Head of caudate nucleus (tissue), 42 donors: ENCODE results near the gene LRRC1.

ENCODE experiments used
- DNase-seq, 42 donors: peaks; one replicate each; pipeline versions ENCODE4 v3.0.0 to v3.0.0-alpha.2; 2020 to 2021; ENCODE audit warnings: mixed read lengths in 7 of 42
- intact Hi-C: fragments of 100-400 bp; cut with DNase I; formaldehyde crosslinking; loops from one replicate; pipeline ENCODE4 v1.15.0; 2022

The LRRC1 gene

GRCh38 chr6:53831081-53831869 is 36.5 kb downstream of the LRRC1 start:
- no peak for DNase-seq
- intact Hi-C loops, result no loop called here

- DNase-seq, result no peak
- intact Hi-C loops, result no loop called here
Observed at GRCh38 chr6:53831936-53832660, 37.3 kb downstream of the LRRC1 start.

GRCh38 chr6:53833155-53833554 is 38.4 kb downstream of the LRRC1 start:
- intact Hi-C loops, result no loop called here
- no peak for DNase-seq

- intact Hi-C loops, result no loop called here
- peak in 18 of 42 donors; percentile 17 to 72 (median 40) for DNase-seq
Observed at GRCh38 chr6:53834132-53834531, 39.3 kb downstream of the LRRC1 start.

GRCh38 chr6:53837865-53838769 is 43.3 kb downstream of the LRRC1 start:
- peak in 41 of 42 donors; percentile 23 to 87 (median 70) for DNase-seq
- intact Hi-C loops, result no loop called here

- intact Hi-C loops, result loop anchor here (10.0 kb wide), 1 partner anchor 65 kb away; no protein-coding TSS in a partner anchor
- DNase-seq, result no peak
Observed at GRCh38 chr6:53840027-53840426, 45.2 kb downstream of the LRRC1 start.

- no peak for DNase-seq
- intact Hi-C loops, result loop anchor here (10.0 kb wide), 1 partner anchor 59 kb away; no protein-coding TSS in a partner anchor
Observed at GRCh38 chr6:53845280-53846195, 50.7 kb downstream of the LRRC1 start.

- DNase-seq, result peak in 4 of 42 donors; percentile 30 to 69 (median 40)
- intact Hi-C loops, result loop anchor here (10.0 kb wide), 1 partner anchor 59 kb away; no protein-coding TSS in a partner anchor
Observed at GRCh38 chr6:53846250-53846649, 51.4 kb downstream of the LRRC1 start.

- intact Hi-C loops, result loop anchor here (10.0 kb wide), 1 partner anchor 57 kb away; no protein-coding TSS in a partner anchor
- DNase-seq, result no peak
Observed at GRCh38 chr6:53847796-53848314, 53.0 kb downstream of the LRRC1 start.

GRCh38 chr6:53850527-53850926 is 55.7 kb downstream of the LRRC1 start:
- no peak for DNase-seq
- intact Hi-C loops, result no loop called here

- no peak for DNase-seq
- intact Hi-C loops, result no loop called here
Observed at GRCh38 chr6:53851561-53851960, 56.8 kb downstream of the LRRC1 start.

- no peak for DNase-seq
- intact Hi-C loops, result no loop called here
Observed at GRCh38 chr6:53852805-53853204, 58.0 kb downstream of the LRRC1 start.

GRCh38 chr6:53854843-53855567 is 60.2 kb downstream of the LRRC1 start:
- no peak for DNase-seq
- intact Hi-C loops, result no loop called here

GRCh38 chr6:53855940-53856339 is 61.1 kb downstream of the LRRC1 start:
- no peak for DNase-seq
- intact Hi-C loops, result no loop called here

GRCh38 chr6:53857318-53858094 is 62.7 kb downstream of the LRRC1 start:
- intact Hi-C loops, result no loop called here
- no peak for DNase-seq

GRCh38 chr6:53858196-53858595 is 63.4 kb downstream of the LRRC1 start:
- no peak for DNase-seq
- intact Hi-C loops, result no loop called here

- no peak for DNase-seq
- intact Hi-C loops, result no loop called here
Observed at GRCh38 chr6:53858913-53859312, 64.1 kb downstream of the LRRC1 start.
